GM18505 (cell line): Measurements from ENCODE around the gene TPMT.

ENCODE experiments used
- ATAC-seq: cut with Tn5 transposase; IDR thresholded peaks from one replicate; pipeline ENCODE4 v1.9.1; 2021; ENCODE audit not compliant: unreplicated experiment
- POLR2A ChIP-seq: IDR thresholded peaks from 4 replicates; pipeline ENCODE4 v1.6.1; 2011; ENCODE audit warnings: borderline replicate concordance; ENCODE audit not compliant: insufficient read depth, insufficient read length; ENCODE audit errors: extremely low read depth

Gene TPMT

DNA sequence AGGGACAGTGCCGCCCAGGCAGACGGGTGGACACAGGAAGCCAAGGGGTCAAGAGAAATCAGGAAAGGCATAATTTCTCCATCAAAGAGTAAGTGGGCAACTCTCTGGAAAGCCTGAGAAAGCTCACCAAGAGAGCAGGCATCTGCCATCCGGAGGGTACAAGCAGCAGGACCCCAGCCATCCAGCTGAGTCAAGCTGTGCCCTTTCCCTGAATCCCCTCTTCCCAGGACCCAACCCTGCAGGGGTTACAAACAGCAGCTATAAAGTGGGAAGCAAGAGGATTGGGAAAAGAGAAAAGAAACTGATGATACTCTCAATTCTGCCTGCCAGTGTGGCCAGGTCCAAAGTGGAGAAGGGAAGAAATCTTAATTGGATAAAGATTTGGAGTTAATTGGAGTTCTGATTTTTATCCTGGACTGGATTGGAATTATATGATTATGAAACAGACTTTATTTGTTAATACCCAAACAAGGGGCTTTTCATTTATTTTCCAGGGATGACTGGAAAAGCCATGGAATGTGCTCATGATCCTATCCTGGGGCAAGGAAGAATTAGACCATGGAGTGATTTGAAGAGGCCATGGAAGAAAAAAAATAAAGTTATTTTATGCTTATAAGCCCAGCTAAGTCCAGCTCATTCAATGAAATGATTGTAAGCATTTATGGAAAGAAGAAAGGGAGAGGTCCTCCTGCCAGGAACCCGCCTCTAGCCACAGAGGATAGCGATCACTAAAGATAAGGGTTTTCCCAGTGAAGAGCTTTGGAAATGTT is 67.3 kb downstream of the TPMT start:
- TF ChIP-seq POLR2A, result no peak
- ATAC-seq, result no peak

DNA sequence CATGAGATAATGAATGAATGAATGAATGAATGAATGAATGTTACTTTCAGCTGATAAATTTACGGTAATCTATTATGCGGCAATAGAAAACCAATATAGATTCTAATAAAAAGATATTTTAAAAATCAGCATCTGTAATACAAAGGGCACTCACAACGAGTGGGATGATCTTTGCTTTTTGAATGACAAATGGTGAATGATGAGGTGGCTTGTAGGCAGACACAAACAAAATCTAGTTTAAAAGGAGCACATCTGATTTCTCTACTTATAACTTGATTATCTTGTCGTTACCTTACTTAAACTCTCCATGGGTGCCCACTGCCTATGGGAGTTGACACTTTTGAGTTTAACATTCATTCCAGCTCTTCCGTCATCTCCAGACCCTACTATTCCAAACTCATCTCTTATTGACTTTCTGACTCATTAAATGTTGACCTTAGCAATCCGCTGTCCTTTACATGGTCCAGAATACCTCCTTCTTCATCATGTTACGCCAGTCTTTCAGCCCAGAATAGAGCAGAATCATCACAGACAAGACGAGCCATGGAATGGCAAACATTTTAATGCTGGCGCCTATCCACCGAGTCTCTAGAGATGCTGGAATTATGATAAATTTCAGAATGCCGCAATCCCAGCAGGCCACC is 73.7 kb downstream of the TPMT start:
- no peak for TF ChIP-seq POLR2A
- no peak for ATAC-seq

DNA sequence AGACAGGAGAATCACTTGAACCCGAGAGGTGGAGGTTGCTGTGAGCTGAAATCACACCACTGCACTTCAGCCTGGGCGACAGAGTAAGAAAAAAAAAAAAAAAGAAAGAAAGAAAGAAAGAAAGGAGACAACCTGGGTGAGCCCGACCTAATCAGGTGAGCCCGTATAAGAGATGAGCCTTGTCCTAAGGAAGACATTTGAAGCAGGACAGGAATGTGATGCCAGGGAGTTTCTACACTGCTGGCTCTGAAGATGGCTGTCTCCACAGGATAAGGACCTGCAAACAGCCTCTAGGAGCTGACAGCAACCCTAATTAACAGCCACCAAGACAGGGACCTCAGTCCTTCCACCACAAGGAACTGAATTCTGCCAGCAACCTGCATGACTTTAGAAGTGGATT is 74.3 kb downstream of the TPMT start:
- TF ChIP-seq POLR2A, result no peak
- ATAC-seq, result no peak

DNA sequence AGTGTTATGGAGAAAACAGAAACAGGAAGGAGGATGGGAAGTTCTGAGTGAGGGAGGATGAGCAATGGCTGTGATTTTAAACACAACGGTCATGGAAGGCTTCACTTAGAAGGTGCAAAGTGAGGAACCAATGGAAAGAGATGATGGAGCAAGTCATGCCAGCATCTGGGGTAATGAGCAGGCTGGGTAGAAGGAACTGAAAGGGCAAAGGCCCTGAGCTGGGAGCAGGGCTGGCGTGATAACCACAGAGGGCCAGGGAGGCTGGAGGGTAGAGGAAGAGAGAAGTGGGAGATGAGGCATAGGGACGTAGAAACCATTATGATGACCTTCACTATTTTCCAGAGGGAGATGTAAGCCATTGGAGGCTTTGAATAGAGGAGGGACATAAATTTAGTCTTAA is 76.0 kb downstream of the TPMT start:
- no peak for TF ChIP-seq POLR2A
- no peak for ATAC-seq
